Coronary artery (tissue), 2 donors: ENCODE data around the gene CABCOCO1.

Experiments
- DNase-seq: peaks from one replicate; pipeline ENCODE4 v3.0.0-alpha.2; 2017; ENCODE audit warnings: low spot score
- H3K27ac ChIP-seq, 2 donors: fragments of 200-600 bp; sonication (generic); one replicate each; pipeline ENCODE4 v1.5.1; 2016 to 2019
- H3K4me3 ChIP-seq: fragments of 200-600 bp; sonication (generic); 2 replicates; pipeline ENCODE4 v1.5.1; 2016; ENCODE audit warnings: mild to moderate bottlenecking, moderate library complexity
- CTCF ChIP-seq: fragments of 200-600 bp; sonication (generic); IDR thresholded peaks from one replicate; pipeline ENCODE4 v1.5.1; 2019; ENCODE audit warnings: antibody characterized with exemption

The CABCOCO1 gene

GRCh38 chr10:61632057-61632670, 30.6 kb upstream of the CABCOCO1 start:
- no peak overlapping the region for H3K4me3 ChIP-seq
- no peak for TF ChIP-seq CTCF
- DNase-seq, result no peak
- no peak overlapping the region for H3K27ac ChIP-seq

DNA sequence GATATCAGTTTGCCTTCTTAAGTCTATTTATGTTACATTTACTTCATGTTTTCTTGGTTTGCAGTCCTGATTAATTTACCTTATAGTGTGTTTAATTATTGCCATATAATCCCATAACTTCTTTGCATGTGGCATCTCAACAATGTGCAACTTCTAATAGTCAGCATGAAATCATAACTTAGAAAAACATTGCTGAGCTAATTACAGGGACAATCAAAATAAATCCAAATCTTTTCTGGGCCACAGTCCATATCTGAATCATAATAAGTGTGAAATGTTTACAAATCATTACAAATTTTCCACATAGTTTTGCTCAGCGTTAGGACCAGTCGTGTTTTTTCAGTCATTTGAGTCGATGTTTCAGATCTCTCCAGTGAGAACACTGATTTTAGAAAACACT, 29.1 kb upstream of the CABCOCO1 start:
- no peak overlapping the region for H3K4me3 ChIP-seq
- H3K27ac ChIP-seq, result no peak overlapping the region
- DNase-seq, result no peak
- TF ChIP-seq CTCF, result no peak

- Histone ChIP-seq H3K27ac (no peak overlapping the region), H3K4me3 (no peak overlapping the region)
- no peak for TF ChIP-seq CTCF
- no peak for DNase-seq
These were observed 28.0 kb upstream of the CABCOCO1 start for GRCh38 chr10:61634746-61635145.

GRCh38 chr10:61635471-61635870, 27.3 kb upstream of the CABCOCO1 start:
- no peak for TF ChIP-seq CTCF
- Histone ChIP-seq H3K27ac (no peak overlapping the region), H3K4me3 (no peak overlapping the region)
- DNase-seq, result no peak

- no peak for DNase-seq
- Histone ChIP-seq H3K27ac (no peak overlapping the region), H3K4me3 (no peak overlapping the region)
- TF ChIP-seq CTCF, result no peak
These were observed 26.8 kb upstream of the CABCOCO1 start for GRCh38 chr10:61635932-61636331.

DNA sequence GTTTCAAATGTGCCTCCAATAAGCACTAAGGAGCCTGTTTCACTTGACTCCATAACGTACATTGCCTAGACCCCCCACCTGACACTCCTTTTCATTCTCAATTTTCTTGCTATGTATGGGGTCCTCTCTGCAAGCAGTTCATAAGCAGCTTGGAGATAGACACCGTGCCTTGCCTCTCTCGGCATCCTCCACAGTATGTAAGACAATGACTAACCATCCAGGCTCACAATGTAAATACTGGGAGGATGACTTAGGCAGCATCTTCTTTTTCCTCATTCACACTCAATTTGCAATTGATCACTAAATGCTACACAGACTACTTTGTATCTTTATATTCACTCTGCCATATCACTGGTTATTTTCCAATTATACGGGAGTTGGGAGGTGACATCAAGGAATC, 22.8 kb upstream of the CABCOCO1 start:
- Histone ChIP-seq H3K27ac (no peak overlapping the region), H3K4me3 (no peak overlapping the region)
- no peak for DNase-seq
- TF ChIP-seq CTCF, result no peak

DNA sequence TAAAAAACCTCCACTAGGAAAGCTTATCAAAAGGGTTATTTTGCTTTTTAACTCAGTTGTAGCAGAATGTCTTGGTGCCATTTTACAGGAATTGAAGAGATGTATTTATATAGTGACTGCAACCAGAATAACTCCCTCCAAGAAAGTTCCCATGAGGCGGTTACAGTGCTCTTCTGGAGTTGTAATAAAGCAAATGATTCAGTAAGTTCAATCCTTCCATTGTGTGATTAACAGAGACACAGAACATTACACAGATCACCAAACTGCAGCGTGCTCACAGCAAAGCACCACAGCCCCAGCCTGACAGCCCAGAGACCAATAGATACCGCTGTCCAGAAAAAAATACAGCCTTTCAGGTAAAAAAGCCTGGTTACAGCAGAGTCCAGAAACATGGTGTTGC, 21.9 kb upstream of the CABCOCO1 start:
- Histone ChIP-seq H3K4me3 (no peak overlapping the region), H3K27ac (no peak overlapping the region)
- no peak for DNase-seq
- TF ChIP-seq CTCF, result no peak
